Measurements from ENCODE around the gene HRH2.

Gene HRH2

DNA sequence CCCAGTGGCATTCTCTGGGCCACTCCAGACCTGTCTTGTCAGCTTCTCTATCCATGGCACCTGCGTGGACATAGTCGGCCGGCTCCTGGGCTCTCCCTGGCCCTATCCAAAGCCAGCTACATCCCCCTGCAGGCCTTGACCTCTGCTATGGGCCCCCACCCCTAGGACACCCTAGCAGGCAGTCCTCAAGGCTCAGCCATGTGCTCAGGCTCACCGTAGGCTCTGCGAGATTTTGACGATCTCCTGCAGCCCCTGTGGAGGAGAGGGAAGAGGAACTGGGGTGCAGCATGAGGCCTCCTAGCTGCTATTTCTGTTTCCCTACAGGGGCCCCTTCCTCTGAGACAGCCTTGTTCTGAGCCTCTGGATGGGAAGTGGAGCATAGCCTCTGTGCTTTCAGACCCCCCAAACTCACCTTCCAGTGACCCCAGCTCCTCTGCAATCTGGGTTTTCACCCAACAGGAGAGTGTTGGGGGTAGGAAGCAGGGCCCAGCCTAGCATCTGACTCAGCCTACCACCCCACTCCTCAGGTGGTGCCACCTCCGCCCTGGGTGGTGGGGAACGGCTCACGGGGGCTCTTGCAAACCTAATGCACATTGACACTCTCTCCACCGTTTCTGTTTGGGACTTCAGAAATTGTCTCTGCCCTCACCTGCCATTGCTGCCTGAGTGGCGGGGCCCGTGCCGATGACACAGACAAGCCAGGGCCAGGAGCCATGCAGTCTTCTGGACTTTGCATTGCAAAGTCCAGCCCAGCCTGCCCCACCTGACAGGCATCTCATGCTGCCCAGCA, 36.7 kb downstream of the HRH2 start:
- no peak for DNase-seq

DNA sequence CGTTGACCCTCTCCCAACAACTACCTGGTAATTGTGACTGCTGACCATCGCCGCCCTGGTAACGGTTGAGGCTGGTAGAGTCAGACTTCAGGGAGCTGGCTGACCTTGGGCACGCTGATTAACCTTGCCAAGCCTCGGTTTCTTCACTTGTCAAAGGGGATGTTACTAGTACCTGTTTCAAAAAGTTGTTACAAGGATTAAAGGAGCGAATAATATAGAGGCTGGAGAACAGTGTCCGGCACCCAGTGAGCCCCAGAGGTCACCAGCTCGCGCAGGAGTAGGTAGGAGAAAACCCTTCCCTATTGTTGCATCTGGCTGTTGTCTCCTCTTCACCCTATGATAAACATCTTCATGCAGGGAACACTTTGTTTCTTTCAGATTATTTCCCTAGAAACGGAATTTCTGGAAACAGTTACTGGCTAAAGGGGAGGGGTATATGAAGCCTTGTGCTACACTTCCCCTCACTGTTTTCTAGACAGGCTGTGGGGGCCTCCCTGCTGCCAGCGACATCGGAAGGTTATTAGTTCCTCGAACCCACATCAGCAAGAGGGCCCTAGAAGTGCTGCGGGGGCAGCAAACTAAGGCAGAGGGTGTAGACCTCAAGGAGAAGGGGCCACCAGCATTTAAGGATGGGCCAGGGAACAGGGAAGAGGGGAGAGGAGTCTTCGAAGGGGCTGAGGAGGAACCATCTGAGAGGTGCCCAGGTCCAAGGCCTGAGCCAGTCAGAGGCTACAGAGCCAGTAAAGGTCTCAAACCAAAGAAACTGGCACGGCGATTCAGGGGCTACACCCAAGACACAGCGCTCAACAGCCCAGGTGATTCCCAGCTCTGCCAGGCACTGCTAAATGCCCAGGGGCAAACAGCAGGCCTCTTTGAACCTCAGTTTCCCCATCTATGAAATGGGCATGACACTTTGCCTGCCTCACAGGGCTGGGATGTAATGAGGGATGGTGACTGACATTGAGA, 37.6 kb downstream of the HRH2 start:
- DNase-seq: no peak

DNA sequence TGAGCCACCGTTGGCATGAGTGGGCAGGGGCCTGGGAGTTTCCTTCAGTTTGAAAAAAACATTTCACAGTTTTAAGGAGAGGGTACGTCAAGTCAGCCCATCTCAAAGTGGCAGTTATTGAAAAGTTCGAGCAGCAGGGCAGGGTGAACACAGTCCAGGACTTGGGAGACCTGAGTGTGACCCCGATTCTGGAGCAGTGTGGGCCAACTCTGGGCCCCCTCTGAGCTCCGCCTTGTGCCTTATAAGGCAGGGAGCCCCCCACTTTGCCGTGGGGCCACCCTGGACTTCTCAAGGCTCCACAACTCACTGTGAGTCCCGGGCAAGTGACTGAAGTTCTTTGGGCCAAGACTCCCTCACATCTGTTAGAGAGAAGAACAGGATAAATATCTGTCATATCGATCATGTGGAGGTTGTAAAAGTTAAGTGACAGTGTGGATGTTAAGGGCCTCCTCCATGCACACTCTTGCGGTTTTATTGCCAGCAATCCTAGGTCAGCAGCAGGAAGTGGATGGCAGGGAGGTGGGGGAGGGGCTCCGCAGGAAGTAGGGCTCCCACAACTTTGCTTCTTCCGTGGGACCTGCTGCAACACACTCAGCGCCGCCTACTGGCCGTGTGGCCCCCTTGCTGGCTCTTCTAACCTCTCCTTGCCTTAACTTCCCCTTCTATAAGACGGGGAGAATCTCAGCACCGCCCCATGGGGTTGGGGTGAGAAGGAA, 38.4 kb downstream of the HRH2 start:
- no peak for DNase-seq

DNA sequence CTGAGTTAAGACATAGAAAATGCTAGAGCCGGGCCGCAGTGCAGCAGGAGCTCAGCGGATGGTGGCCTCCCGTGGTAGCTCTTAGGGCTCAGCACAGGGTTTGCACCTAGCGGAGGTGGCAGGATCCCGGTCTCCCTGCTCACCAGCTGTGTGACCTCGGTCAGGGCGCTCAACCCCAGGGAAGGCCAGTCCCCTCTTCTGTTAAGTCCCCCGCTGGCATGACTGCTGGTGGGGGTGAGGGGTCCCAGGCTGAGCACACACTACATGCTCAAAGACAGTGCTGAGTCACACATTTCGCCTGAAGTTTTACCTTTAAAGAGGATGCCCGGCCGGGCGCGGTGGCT, 39.0 kb downstream of the HRH2 start:
- DNase-seq: no peak

DNA sequence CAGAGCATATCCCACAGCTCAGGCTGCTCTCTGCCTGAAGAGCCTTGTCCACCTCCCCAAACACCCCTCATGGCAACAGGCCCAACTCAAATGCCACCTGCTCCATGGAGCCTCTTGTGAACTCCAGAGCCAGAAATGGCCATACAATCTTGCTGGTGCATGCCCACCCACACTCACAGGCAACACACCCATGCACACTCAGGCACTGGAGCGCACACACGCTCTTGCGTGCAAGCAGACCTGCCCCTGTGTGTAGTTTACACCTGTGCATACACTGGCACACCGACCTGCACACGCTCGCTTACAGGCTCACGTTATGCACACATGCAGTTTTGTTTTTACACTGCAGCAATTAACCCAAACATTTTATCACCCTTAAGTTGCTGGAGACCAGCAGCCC, 40.0 kb downstream of the HRH2 start:
- DNase-seq: no peak

DNA sequence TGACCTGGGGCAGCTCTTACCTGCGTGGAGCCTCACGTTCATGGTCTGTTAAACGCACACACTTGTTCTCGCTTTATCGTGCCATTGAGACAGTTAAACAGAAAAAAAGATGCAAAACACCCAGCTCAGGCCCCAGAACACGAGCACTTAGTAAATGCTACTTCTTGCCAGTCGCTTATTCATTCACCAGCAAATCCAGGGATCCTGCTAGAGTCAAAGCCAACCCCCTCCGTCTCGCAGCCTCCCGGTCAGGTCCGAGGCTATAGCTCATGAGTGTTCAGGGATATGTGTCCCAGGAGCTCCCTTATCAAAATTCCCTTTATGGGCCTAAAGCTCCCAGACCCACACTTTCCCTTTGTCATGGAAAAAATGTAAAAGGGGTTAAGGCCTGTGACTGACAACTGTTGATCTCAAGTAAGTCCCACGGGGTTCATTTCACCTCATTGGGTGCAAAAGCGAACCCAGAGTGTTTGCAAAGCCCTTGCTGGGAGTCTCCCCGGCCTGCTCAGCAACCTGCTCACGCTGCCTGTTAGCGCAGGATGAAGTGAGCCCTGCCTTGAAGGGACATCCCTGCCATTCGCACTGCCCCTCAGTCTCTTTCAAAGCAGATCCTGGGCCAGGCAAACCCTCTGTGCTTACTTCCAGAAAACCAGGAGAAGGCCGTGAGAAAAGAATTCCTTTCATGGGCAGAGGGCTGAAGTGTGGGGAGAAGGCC, 40.7 kb downstream of the HRH2 start:
- no peak for DNase-seq

DNA sequence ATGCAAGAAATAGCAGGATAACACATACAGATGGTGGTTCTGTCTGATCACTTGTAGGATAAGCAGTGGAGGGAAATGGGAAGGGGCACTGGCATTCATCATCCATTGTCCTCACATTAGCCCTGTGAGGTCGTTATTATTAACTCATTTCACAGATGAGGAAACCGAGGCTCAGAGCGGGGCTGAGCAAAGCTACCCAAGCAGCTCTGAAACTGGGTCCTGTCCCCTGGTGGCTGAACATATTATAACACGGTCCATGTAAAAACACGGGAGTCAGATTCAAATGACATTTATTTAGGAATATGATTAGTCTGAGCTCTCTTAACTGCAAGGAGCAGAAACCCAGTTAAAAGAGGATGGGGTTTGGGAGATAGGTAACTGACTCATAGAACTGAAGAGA, 43.1 kb downstream of the HRH2 start:
- no peak for DNase-seq

DNA sequence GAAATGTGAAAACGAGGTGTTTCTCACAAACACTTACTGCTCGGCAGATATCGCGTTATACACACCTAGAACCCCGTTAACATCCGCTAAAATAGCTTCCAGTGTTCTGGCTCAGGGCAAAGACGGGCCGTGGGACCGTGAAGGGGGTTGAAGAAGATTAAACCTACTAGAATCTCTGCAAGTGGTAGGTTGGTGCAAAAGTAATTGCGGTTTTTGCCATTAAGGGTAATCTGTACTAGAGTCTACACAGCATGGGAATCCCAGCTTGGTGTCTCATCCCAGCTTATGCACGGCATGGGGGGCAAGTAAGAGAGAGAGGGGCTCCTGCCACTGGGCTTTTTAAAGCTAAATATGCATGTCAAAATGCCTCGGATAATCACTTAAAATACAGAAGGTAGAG, 43.9 kb downstream of the HRH2 start:
- DNase-seq: no peak

DNA sequence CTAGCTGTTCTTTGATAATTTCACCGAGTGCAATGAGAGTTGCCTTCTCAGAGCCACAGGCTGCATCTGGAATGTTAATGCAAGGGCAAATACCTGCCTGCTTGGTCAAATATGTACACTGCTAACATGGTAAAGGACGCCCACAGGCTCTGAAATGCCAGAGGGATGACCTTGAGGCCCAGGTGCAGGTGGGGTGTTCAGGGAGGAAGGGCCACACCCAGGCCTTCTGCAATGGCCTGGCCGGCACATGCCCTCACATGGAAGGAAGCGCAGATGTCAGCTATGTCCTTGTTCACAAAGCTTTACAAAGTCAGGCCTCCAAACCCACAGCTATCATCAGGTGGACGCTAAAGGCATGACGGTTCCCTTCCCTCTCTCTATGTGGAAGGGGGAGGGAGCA, 48.6 kb downstream of the HRH2 start:
- no peak for DNase-seq

DNA sequence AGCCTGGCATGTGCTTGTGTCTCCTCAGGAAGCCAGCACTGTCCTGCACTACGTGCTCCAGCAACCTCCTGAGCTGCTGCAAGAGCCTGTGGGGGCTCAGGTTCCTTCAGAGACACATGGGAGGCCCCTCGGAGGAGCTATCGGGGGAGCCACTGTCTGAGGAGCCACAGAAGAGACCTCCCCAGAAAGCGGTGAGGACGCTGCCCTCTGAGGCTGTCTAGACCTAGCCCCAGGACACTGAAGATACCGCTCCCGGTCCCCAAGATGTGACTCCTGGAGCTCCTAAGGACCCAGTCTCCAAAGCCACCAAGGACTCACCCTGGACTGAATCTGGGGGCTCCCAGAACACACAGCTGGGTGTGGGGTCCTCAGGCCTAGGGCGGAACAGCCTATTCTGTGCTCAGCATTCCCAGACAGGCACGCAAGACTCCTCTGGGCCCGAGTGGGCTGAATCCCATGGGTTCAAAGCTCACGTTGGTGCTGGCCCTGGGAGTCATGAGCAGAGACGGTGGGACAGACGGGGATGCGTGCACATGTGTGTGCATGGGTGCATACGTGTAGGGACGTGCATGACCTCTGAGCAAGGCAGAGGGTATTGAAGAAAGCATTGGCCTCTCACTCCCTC, 50.0 kb downstream of the HRH2 start:
- DNase-seq: no peak

DNA sequence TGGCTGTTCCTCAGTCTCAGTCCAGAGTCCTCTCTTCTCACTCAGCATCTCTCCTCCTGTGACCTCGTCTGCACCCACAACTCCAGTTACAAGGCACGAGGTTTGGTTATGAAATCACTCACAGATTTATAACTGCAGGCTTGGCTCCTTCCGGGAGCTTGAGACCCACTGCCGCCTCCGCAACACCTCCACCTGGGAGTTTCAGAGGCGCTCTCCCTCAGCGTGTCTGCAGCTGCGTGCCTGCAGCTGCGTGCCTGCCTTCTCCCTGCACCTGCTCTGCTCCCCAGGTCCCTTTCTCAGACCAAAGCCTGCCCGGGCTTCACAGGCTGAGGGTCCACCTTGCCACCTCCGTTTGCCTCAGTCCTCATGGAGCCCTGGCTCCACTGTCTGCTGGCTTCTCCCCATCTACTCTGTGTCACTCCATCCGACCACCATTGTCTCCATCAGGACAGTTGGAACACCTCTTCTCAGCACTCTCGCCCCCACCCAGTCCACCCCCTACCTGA, 51.5 kb downstream of the HRH2 start:
- no peak for DNase-seq

DNA sequence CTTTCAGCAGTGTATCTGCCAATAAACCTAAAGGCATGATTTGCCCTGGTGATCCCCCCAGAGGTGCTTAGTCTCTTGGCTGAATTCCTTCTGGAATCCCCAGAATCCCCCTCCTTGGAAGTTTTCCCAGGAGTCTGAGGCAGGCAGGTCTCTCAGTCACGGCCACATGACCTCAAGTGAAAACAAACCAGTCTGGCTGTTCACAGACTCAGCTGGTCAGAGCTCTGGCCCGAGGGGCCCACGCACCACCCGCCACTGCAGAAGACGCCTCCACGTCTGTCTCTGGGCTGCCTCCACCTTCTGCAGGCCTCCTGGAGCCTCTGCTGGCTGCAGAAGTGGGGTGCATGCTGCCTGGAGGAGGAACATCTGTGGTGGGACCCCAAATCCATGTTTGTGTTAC, 52.5 kb downstream of the HRH2 start:
- DNase-seq: no peak

DNA sequence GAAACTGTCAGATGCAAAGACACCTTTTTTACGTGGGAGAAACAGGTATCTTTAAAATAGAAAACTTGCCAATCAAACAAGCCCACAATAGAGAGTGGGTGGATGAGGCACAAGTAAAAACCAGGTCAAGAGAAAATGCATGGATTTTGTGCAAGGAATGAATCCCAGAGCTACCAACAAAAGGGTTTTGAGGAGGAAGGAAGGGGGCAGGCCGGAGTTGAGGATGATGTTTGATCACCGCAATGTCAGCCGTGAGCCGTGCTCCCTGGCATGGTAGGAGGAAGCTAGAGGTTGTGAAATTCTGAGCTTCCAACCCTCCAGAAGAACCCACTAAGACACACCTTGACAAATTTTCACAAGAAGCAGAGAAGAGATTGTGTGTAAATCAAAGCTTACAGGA, 53.2 kb downstream of the HRH2 start:
- no peak for DNase-seq

DNA sequence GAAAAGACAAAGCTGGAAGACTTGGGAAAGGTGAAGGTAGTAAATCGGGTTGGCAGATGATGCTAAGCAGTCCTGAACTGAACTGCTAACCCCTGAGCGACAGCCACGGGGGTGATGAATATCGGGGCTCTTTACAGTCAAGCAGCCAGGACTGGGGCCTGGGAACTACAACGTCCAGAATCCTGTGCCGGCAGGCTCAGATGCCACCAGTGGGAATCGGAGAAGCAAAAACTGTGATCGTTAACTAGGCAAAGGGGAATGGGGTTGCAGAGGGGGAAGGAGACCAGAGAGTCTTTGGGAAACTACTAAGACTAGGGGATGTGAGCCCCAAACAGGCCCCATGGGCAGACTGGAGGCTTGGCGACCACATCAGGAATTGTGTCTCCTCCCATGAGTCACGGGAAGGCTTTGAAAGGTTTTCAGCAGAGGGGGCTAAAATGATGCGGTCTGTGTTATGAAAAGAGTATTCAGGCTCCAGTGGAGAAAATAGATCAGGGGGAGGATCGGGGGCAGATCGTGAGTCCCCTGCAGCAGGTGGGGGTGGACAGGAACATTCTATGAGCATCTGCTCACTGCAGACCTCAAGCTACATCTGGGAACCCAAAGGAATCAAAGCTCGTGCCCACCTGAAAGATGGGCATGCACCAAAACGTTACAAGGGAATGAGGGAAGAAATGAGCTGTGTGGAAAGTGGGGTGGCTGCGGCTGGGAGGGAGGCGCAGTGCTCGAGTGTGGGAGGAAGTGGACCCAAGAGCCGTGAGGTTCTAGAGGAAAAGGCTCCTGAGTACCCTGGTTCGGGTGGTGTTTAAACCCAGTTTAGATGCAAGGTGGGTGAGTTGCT, 53.8 kb downstream of the HRH2 start:
- no peak for DNase-seq

DNA sequence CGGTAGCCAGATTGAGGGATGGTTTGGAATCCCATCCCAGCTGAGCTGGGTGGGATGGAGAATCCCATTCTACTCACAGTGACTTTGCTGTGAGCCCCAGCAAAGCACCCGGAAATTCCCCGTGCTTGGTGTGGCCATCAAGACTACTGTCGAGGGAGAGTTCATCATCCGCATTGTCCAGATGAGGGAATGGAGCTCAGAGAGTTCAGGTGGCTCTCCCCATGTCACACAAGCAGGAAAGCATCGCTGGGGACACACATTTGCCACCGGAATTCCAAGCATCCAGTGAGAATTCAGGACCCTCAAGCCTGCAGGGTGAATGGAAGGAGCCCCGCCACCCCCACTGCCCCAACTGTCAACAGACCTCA, 54.4 kb downstream of the HRH2 start:
- DNase-seq: no peak

DNA sequence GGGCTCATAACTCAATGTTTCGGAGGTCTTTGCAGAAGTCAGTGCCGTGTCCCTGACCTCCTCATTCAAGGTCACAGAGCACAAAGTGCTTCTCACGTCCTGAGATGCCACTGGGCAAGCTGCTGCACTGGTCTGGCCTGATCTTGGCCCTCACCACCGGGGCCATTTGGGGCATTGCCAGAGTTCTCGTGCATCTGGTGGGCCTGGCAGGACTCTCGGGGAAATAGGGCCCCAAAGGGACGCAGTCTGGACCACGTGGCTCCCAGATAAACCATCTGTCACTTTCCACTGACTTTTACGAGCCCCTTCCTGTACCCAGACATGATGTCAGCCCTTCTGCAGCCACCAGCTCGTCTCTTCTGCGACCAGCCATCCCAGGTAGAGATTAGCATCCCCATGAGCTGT, 54.8 kb downstream of the HRH2 start:
- DNase-seq: no peak

DNA sequence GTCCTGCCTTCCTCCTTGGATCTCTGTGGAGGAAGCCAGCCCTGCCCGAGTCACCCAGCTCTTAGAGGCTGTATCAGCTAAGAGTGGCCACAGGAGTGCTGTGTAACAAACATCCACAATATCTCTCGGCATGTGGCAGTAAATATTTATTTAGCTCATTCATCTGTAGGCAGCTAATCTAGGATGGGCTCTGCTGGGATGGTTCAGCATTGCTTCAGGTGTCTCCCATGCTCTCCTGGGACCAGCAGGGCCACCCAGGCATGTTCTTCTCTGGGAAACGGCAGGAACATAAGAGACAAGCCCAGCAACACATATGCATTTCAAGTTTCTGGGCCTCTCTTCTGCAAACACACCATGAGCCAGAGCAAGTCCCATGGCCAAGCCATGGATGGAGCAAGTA, 56.1 kb downstream of the HRH2 start:
- DNase-seq: no peak

DNA sequence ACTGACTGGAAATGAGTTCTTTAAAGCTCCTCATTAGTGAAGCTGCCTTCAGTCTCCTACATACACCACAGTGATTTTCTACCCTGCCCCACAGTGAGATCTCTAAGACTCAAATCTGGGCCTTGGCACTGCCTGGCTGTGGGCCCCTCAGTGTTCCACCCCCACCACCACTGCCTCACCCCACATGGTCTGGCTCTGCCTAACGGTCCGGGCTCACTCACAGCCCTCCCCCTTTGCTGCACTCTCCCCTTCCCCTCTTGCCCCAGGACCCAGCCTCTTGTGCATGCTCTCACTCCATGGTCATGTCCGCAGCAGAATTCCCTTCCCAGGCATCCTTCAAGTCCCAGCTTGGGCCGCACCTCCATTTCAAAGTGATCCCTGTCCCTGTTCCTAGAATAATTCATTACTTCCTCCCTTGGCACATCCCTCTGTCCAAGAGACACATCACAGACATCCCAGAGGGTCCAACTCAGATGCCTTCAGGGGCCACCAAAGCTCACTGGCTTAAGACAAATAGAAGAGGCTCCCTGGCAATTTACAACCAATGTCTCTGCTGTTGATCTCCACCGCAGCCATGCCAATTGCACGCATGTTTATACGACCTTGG, 56.7 kb downstream of the HRH2 start:
- no peak for DNase-seq

DNA sequence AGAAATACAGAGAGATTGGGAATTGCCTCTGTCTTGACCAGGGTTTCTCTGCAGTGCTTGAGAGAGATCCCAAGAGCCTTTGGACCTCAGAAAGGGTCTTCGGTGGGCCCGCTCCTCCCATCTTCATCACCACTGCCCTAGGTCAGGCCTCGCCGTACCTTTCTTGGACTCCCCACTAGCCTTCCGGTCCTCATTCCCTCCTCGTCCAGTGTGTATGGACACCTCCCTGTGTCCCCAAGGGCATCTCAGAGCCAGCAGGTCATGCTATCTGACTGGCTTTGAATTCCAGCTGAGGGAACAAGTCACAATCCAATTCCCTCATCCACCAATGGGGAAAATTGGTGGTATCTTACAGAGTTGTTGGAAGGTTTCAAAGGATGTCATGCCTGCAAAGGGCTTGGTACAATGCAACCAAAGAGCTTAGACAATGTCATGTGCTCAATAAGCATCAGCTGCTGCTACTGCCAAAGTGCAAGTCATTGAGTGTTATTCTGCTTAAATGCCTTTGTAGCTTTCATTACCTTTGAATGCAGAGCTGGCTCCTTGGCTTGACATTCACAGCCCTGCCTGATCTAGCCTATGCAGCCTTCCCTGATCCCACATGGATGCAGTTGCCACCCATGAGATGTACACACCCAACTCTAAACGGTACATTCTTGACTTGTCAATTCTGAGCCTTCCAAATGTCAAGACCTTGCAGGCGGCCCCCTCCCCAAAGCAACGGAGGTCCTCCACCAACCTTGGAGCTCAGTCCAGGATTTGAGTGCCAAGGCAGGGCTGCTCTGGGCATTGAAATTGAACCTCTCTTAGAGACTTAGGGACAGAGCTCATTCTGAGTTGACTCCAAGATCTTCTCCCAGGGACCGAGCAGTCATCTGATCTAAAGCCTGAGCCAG, 58.0 kb downstream of the HRH2 start:
- no peak for DNase-seq

DNA sequence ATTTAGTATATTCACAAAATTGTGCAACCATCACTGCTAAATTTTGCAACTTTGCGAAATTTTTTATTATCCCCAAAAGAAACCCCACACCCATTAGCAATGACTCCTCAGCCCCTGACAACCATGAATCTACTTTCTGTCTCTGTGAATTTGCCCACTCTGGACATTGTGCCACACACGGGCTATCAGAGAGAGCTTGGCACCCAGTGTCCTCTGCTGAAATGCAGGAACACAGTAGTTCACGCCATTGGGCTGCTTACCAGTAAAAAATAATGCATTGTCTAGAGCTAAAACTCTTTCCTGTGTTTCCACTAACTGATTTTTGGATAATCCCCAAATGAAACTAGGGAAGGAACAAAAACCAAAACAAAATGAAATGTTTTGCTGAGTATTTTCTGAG, 60.0 kb downstream of the HRH2 start:
- DNase-seq: no peak
